ENCODE results near the gene ARG1.
A peak's percentile ranks its signal among the peaks of the same experiment; 100 is the strongest.

ARG1 gene

GRCh38 chr6:131587909-131588308, 14.9 kb downstream of the ARG1 start:
- no peak for DNase-seq

DNA sequence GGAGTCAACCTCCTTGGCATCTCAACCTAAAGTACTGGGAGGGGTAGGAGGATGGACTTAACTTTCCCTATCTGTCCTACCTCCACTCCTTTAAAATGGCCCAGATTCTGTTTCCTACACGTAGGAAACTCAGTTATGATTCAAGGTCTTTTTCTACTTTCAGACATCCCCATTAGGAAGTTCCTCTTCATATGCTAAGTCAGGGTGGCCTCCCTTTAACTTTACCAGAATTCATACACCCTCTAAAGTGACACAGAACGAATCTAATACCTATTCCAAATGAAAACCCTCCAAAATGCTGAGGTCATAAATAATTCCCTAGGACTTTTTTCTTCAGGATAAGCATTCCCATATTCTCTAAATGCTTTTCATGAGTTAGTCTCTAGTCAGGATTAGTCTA, 15.6 kb downstream of the ARG1 start:
- no peak for DNase-seq

DNA sequence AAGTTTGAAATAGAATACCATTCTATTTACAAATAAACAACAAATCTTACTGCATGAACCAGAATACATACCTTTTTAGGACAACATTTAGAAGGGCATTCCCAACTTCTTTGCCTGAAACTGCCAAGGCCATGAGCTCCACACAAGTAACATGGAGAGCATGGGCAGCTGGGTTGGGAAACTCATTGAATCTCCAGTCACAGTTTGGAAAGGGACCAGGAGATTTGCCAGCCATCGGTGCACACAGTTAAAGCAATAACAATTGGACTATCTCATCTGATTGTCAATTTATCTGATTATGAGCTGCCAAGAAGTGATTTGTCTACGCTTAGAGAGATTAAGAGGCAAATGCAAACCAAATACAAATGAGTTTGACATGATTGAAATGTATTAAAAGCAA, 19.9 kb downstream of the ARG1 start:
- DNase-seq = no peak

GRCh38 chr6:131594074-131594473, 21.0 kb downstream of the ARG1 start:
- no peak for DNase-seq

DNA sequence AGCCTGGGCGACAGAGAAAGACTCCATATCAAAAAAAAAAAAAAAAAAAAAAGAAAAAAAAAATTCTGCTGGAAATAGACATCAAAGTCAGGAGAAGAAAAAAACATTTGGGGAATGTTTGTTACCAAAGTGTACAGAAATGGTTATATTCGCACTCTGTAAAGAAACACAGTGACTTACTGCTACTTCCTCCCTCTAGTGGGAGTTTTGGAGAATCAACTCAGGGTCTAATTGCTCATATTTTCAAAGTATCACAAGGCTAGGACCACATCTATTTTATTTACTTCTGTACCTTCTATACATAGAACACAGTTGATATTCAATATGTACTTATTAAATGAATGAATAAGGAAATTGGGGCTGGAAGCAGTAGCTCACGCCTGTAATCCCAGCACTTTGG, 24.4 kb downstream of the ARG1 start:
- DNase-seq = no peak

- no peak for DNase-seq
Observed at GRCh38 chr6:131600716-131601115, 27.7 kb downstream of the ARG1 start.

GRCh38 chr6:131602781-131603312, 29.8 kb downstream of the ARG1 start:
- DNase-seq = no peak

DNA sequence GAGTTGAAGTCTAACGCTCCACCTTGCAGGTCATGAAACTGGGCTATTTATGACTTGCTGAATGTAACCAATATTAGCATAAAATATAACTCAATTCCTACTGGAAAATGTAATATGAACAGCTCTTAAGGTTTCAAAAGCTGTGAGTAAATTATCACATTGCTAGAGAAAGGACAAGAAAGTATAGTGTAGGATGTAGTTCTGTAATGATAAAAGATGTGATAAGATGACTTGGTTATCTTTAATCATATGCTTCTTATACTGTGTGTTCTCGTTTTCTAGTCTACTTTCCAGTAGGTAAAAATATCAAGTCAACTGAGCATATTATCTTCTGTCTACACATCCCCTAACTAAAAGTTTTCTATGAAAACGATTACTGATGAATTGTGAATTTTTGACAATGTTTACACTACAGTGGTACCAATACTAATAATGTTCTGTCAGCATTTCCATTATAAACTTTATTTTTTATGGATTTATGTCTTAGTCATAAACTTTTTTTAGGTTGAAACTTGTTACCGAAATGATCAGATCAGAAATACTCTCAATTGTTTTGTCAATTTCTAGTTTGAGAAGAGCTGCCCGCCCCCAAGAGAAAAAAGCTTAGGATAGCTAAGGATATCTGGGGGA, 40.4 kb downstream of the ARG1 start:
- no peak for DNase-seq

DNA sequence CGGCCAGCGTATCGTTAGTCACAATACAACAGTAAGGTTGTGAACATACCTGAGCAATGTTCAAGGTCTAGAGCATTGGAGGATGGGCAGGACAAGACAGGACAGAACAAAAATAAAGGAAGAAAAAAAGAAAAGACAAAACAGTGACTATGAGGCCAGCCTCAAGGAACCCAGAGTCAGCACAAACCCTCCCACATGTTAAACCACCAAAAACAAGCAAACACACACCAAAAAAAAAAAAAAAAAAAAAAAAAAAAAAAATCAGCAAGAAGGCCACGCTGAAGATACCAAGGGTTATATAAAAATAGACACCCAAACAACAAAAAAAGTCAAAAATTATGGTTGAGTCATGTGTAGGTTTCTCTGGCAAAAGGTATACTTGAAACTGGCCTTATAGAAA, 42.2 kb downstream of the ARG1 start:
- DNase-seq = no peak

DNA sequence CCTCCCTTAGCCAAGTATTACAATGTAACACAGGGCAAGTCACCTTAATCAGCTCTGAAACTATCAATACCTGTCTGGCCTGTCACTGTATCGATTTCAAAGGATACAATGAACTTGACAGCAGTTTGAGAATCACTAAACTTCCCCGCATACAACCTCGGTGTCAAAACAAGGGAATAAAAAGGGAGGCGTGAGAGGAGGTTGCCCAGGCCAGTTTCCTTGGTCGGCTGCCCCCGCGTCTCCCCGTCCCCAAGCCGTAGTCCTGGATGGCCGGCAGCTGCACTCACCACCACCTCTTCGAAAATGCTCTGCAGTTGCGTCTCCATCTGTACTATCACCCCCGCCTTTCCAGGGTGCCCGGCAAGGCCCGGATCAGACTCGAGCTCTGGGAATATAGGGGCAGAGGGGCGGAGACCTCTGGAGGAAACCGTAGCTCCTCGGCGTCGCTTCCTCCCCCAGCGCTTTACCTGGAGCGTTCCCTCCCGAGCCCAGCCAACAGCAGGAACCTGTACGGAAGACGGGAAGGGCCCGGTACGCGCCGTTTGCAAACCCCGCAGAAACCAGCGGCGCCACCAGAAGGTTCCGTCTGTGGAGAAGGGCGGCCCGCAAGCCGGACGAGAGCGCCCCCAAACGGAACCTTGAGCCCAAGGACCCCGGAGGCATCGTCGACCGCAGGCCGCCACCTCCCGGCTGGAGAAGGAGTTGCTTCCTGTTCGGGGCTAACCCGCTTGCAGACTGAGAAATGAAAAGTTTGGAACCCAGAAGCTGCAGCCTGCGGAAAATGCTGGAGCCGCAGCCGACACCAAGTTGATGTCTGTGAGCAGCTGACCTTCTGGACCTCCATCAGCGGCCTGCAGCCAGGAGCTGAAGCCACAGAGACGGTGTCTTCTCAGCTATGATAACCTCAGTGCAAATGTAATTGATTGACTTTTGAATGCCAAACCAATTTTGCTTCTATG, 55.0 kb downstream of the ARG1 start, which contains the start of gene MED23:
TSS of gene MED23 (minus strand) at position 519 of the 959 bp plus-strand sequence. CDS start at position 326, 193 bp downstream.
- DNase-seq = peak; percentile 95

GRCh38 chr6:131628726-131629125, 55.7 kb downstream of the ARG1 start:
- no peak for DNase-seq

GRCh38 chr6:131629651-131630050, 56.6 kb downstream of the ARG1 start:
- peak; percentile 10 for DNase-seq

GRCh38 chr6:131631625-131632289, 58.7 kb downstream of the ARG1 start:
- no peak for DNase-seq
